HepG2 (cell line): ENCODE measurements around the gene TXNRD2. TPM values are rescaled to one million over a fixed set of nuclear protein-coding genes. Genes with fewer than 3 reads are reported as not detected.

Source experiments
- ATAC-seq: fragments of 200-7000 bp; cut with Tn5 transposase; 3 replicates; pipeline ENCODE4 v1.9.1; 2020; ENCODE audit warnings: mild to moderate bottlenecking, moderate library complexity
- BruUV-seq: library from RNA; stranded (reverse); fragments of 400-500 nt; replicated peaks from 2 replicates; lab custom pipeline; 2021; lab: Mats Ljungman, UMichigan
- CTCF ChIA-PET: fragments of 300-600 bp; formaldehyde crosslinking; extraction: SDS; loops from one replicate; lab custom pipeline; 2021; ENCODE audit warnings: low total read pairs, inconsistent platforms, low intra/inter-chr PET ratio; lab: Yijun Ruan, JAX
- POLR2A ChIA-PET: fragments of 350-600 bp; sonication (Branson Sonifier 250); formaldehyde crosslinking; loops from one replicate; lab custom pipeline; 2020; ENCODE audit warnings: antibody characterized with exemption, inconsistent platforms; lab: Yijun Ruan, JAX
- DNase-seq: peaks from one replicate; pipeline ENCODE4 v3.0.0-alpha.2; 2015; ENCODE audit warnings: low spot score
- FAIRE-seq: peaks from 3 replicates; lab custom pipeline; 2011; peaks lifted over from hg19 to GRCh38; lab: Jason Lieb, UNC
- H2AFZ ChIP-seq: one replicate; pipeline ENCODE4 v1.6.1; 2011; ENCODE audit warnings: low read length, inconsistent platforms
- H3K27ac ChIP-seq: fragments of 300-600 bp; 3 replicates; pipeline ENCODE4 v1.8.0; 2011; ENCODE audit warnings: mixed run types, mild to moderate bottlenecking, mixed read lengths, low read length, inconsistent platforms; ENCODE audit not compliant: insufficient read depth; ENCODE audit errors: extremely low read length
- H3K27me3 ChIP-seq, 2 experiments: fragments of 200-600 bp in 1 of 2; 2 replicates in 1 of 2; 3 replicates in 1 of 2; pipeline versions ENCODE4 v1.6.0 to v1.8.0; 2011; ENCODE audit warnings: low read length in 2 of 2, mild to moderate bottlenecking in 2 of 2, moderate library complexity in 2 of 2, inconsistent platforms in 1 of 2; ENCODE audit not compliant: insufficient read depth in 2 of 2, control insufficient read depth in 1 of 2
- H3K36me3 ChIP-seq, 2 experiments: fragments of 200-600 bp in 1 of 2; replicated peaks in 1 of 2; 2 replicates in 1 of 2; 3 replicates in 1 of 2; pipeline versions ENCODE4 v1.5.1 to v1.8.0; 2011; ENCODE audit warnings: low read length in 2 of 2, inconsistent platforms in 1 of 2; ENCODE audit not compliant: insufficient read depth in 2 of 2, control insufficient read depth in 1 of 2
- H3K4me1 ChIP-seq: 2 replicates; pipeline ENCODE4 v1.5.1; 2012; ENCODE audit warnings: low read length, inconsistent platforms; ENCODE audit not compliant: insufficient read depth
- H3K4me2 ChIP-seq: 2 replicates; pipeline ENCODE4 v1.6.0; 2011; ENCODE audit warnings: low read depth, low read length, inconsistent platforms
- H3K4me3 ChIP-seq, 3 experiments: fragments of 200-600 bp in 1 of 3; sonication (generic), shearing (Covaris generic) in 1 of 3; replicated peaks in 1 of 3; 2 replicates each; pipeline ENCODE4 v1.5.1; 2011 to 2016; ENCODE audit warnings: low read length in 3 of 3, inconsistent platforms in 2 of 3, low read depth in 2 of 3, mild to moderate bottlenecking in 2 of 3, control low read depth in 1 of 3, mixed read lengths in 1 of 3; ENCODE audit not compliant: insufficient read depth in 1 of 3
- H3K79me2 ChIP-seq: one replicate; pipeline ENCODE4 v1.6.1; 2011; ENCODE audit warnings: low read length, inconsistent platforms; ENCODE audit not compliant: insufficient read depth
- H3K9ac ChIP-seq: 2 replicates; pipeline ENCODE4 v1.6.0; 2011; ENCODE audit warnings: mild to moderate bottlenecking, low read depth, low read length, inconsistent platforms; ENCODE audit not compliant: insufficient read depth
- H3K9me3 ChIP-seq: 2 replicates; pipeline ENCODE4 v1.5.1; 2012; ENCODE audit warnings: mild to moderate bottlenecking, low read length
- H4K20me1 ChIP-seq: 2 replicates; pipeline ENCODE4 v1.6.0; 2011; ENCODE audit warnings: inconsistent platforms, mild to moderate bottlenecking, low read length, moderate library complexity; ENCODE audit not compliant: insufficient read depth
- ATF7-NPFF ChIP-seq: sonication (generic); formaldehyde crosslinking; IDR thresholded peaks from 2 replicates; pipeline ENCODE4 v1.8.1; 2023; ENCODE audit warnings: mild to moderate bottlenecking, low read depth, missing genetic modification reagents, moderate library complexity
- NFYC ChIP-seq: IDR thresholded peaks from 2 replicates; pipeline ENCODE4 v1.6.1; 2016; ENCODE audit warnings: missing genetic modification reagents, missing compliant biosample characterization
- POLR2A ChIP-seq, 2 experiments: IDR thresholded peaks; 2 replicates each; pipeline ENCODE4 v1.6.1; 2011; ENCODE audit warnings: low read depth in 2 of 2, low read length in 2 of 2, mild to moderate bottlenecking in 1 of 2, moderate library complexity in 1 of 2; ENCODE audit not compliant: insufficient read depth in 1 of 2
- POLR2G ChIP-seq: fragments of 200-400 bp; formaldehyde crosslinking; IDR thresholded peaks from 2 replicates; pipeline ENCODE4 v1.6.1; 2018; ENCODE audit warnings: mild to moderate bottlenecking, low read depth, low read length, moderate library complexity
- SP5 ChIP-seq: IDR thresholded peaks from 2 replicates; pipeline ENCODE4 v1.6.1; 2016; ENCODE audit warnings: low read depth, borderline replicate concordance
- SPEN ChIP-seq: sonication (generic); formaldehyde crosslinking; IDR thresholded peaks from 2 replicates; pipeline ENCODE4 v1.5.1; 2020; ENCODE audit warnings: low read depth, mild to moderate bottlenecking, missing genetic modification reagents
- ZNF883 ChIP-seq: sonication (generic); formaldehyde crosslinking; IDR thresholded peaks from 2 replicates; pipeline ENCODE4 v1.5.1; 2020; ENCODE audit warnings: mild to moderate bottlenecking, missing genetic modification reagents; ENCODE audit errors: not compliant biosample characterization
- WGBS: methylation state at CpG from one replicate; pipeline ENCODE4 v1.1.6; 2017; ENCODE audit warnings: low lambda C conversion rate; 5-methylcytosine and 5-hydroxymethylcytosine counted together
- in situ Hi-C: cut with HindIII; loops from 2 replicates; pipeline ENCODE4 v1.10.0; 2017; ENCODE audit warnings: low pct_unique_long_range_greater_than_20kb; ENCODE audit not compliant: extremely low pct_ligation_motif_present
- intact Hi-C: fragments of 100-400 bp; cut with micrococcal nuclease; formaldehyde crosslinking; loops from one replicate; pipeline ENCODE4 v1.10.0; 2022; ENCODE audit not compliant: unreplicated experiment
- polyA plus RNA-seq, 8 experiments: library from polyadenylated mRNA; depleted of rRNA in 3 of 8; stranded (reverse) in 7 of 8; unstranded in 1 of 8; fragments of >200 nt; fragmentation: Illumina TruSeq in 4 of 8; extraction: Trizol in 4 of 8; gene quantifications; 2 replicates each; pipeline versions ENCODE4 v1.2.1 to v1.2.3, GENCODE V29; 2011 to 2016; ENCODE audit warnings: low read depth in 4 of 8, missing spikeins in 1 of 8, mixed read lengths in 1 of 8; ENCODE audit not compliant: insufficient read depth in 1 of 8
- total RNA-seq, 5 experiments: library from RNA; depleted of rRNA; stranded (reverse); fragments of >200 nt; fragmentation: Illumina TruSeq; extraction: Trizol; gene quantifications; 2 replicates each; pipeline ENCODE4 v1.2.3, GENCODE V29; 2016; ENCODE audit warnings: low read depth in 1 of 5
- TF ChIP-seq, protein P1 (sequence below): sonication (generic); formaldehyde crosslinking; IDR thresholded peaks from 2 replicates; pipeline ENCODE4; 2020; ENCODE audit warnings: missing genetic modification reagents, mild to moderate bottlenecking, borderline replicate concordance
- TF ChIP-seq, protein P2 (sequence below): sonication (generic); formaldehyde crosslinking; IDR thresholded peaks from 2 replicates; pipeline ENCODE4 v1.4.0; 2020; ENCODE audit warnings: missing genetic modification reagents, mild to moderate bottlenecking, borderline replicate concordance

TXNRD2 gene
- total and polyA plus RNA-seq, 2 of the 13 experiments (the other 11 are each of a cell fraction or from before 2014, with no cell fraction given): 17.5 to 18.6 TPM

DNA sequence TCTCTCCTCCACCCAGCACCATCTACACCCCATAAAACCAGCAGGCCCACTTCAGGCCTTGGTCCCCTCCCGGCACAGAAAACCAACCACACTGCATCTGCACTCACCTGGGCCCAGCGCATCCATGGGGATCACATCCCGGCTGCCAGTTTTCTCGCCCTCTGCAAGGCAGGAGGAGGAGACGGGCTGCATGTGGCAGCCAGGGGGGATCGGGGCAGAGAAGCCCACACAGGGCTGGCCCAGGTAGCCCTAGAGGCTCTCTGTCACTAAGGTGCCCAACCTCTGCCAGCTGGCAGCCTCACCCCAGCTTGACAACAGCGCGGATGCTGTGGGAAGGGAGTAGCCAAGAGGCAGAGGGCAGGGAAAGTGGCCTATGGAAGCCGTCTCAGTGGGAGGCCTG, 30.6 kb upstream of the TXNRD2 start:
- no peaks in the 10 kb centered on the region for H4K20me1 ChIP-seq
- FAIRE-seq (no peak), DNase-seq (no peak), ATAC-seq (no peak)
- H3K4me3 ChIP-seq: no peak overlapping the region
- BruUV-seq: no TSS peak
- H2AFZ ChIP-seq: no peak overlapping the region
- in situ Hi-C loops (loop anchor here (5.0 kb wide), 1 partner anchor 40 kb away; no protein-coding TSS in a partner anchor), intact Hi-C loops (no loop called here)
- CTCF ChIA-PET: no interaction called here
- no peaks in the 10 kb centered on the region for H3K27me3 ChIP-seq
- H3K36me3 ChIP-seq: peaks cover 7 to 16% of the 10 kb centered on the region in 2 experiments; a peak in 4 of 5 replicates
- POLR2A ChIA-PET: interaction anchor here (0.9 to 3.2 kb wide), 3 partner anchors 10 to 41 kb away, joined by 3 to 12 read pairs (median 11); no protein-coding TSS in a partner anchor
- no peak overlapping the region for H3K4me2 ChIP-seq
- TF ChIP-seq ZNF883 (no peak), POLR2A (IDR thresholded peaks at IDR 0.05; ENCODE audit: insufficient read depth in 1 of 2, low read depth in 2 of 2, low read length in 2 of 2) (peak in 1 of 2 experiments; percentile 36; a peak in 1 of 4 replicates)
- TF ChIP-seq, all 625 proteins: peak for 1
- Histone ChIP-seq H3K4me1 (peaks cover 44% of the 10 kb centered on the region), H3K27ac (peak overlapping the region; percentile 79), H3K9me3 (no peaks in the 10 kb centered on the region), H3K9ac (no peak overlapping the region), H3K79me2 (no peaks in the 10 kb centered on the region)
- WGBS: 97% methylated on average over 7 of the region's 9 CpGs

DNA sequence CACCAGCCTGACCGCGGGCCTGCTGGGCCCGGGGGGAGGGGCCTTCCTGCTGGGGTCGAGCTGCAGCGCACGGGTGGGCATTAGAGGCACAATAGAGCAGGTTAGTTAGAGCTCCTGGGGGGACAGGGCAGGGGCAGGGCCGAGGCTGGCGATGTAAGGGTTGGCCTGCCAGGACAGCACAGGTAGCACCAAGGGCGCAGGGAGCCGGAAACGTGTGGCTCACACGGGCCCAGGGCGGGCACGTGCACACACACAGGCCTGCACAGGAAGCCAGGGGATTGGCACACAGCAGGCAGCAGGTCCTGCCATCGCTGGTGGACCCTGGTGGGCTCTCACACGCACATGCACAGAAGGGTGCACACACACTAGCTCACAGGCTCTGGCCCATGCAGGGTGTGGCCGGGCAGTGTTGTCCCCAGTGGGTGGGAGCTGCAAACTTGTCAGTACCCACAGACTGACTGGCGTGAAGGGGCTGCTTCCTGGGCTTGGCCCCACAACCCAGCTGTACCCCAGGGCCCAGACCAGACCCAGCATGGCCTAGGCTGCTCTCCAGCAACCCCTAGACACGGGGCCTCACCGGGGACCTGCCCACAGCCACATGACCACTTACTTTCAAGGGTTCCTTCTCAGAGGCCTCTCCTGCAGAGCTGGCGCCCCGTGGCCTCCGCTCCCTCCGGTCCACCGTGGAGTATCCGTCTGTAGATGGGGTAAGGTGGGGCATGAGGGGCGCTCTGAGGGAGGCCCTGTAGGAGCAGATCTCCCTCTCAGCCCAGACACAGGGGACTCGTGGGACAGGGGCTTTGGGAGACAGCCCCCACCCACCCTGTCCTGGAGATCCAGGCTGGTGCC, 29.9 kb upstream of the TXNRD2 start:
- H3K9ac ChIP-seq: peak overlapping the region; percentile 54
- BruUV-seq: no TSS peak
- no peaks in the 10 kb centered on the region for H3K9me3 ChIP-seq
- intact Hi-C loops (no loop called here), in situ Hi-C loops (loop anchor here (5.0 kb wide), 1 partner anchor 41 kb away; no protein-coding TSS in a partner anchor)
- H4K20me1 ChIP-seq: no peaks in the 10 kb centered on the region
- peaks cover 10 to 23% of the 10 kb centered on the region in 2 experiments; a peak in 4 of 5 replicates for H3K36me3 ChIP-seq
- peak overlapping the region; percentile 79 for H3K27ac ChIP-seq
- H3K4me3 ChIP-seq: peak overlapping the region in 1 of 3 experiments; percentile 22; a peak in 1 of 6 replicates
- DNase-seq (no peak), ATAC-seq (peak; percentile 17), FAIRE-seq (no peak)
- H3K79me2 ChIP-seq: no peaks in the 10 kb centered on the region
- WGBS: 54% methylated on average over 9 of the region's 28 CpGs
- POLR2A ChIA-PET: interaction anchor here (0.9 to 3.2 kb wide), 7 partner anchors 9 to 44 kb away, joined by 3 to 13 read pairs (median 7); no protein-coding TSS in a partner anchor
- H2AFZ ChIP-seq: no peak overlapping the region
- CTCF ChIA-PET: interaction anchor here (1.2 to 2.3 kb wide), 3 partner anchors 42 to 158 kb away, joined by 4 to 35 read pairs (median 12); no protein-coding TSS in a partner anchor
- H3K4me2 ChIP-seq: peak overlapping the region; percentile 51
- H3K4me1 ChIP-seq: peaks cover 51% of the 10 kb centered on the region
- H3K27me3 ChIP-seq: no peaks in the 10 kb centered on the region
- 0 out of 2 replicates have a peak, but pooled peaks have one; percentile 27 for TF ChIP-seq POLR2G
- TF ChIP-seq SP5 (CRISPR knock-in tag): no peak
- TF ChIP-seq NFYC: no peak
- TF ChIP-seq, protein P1, sequence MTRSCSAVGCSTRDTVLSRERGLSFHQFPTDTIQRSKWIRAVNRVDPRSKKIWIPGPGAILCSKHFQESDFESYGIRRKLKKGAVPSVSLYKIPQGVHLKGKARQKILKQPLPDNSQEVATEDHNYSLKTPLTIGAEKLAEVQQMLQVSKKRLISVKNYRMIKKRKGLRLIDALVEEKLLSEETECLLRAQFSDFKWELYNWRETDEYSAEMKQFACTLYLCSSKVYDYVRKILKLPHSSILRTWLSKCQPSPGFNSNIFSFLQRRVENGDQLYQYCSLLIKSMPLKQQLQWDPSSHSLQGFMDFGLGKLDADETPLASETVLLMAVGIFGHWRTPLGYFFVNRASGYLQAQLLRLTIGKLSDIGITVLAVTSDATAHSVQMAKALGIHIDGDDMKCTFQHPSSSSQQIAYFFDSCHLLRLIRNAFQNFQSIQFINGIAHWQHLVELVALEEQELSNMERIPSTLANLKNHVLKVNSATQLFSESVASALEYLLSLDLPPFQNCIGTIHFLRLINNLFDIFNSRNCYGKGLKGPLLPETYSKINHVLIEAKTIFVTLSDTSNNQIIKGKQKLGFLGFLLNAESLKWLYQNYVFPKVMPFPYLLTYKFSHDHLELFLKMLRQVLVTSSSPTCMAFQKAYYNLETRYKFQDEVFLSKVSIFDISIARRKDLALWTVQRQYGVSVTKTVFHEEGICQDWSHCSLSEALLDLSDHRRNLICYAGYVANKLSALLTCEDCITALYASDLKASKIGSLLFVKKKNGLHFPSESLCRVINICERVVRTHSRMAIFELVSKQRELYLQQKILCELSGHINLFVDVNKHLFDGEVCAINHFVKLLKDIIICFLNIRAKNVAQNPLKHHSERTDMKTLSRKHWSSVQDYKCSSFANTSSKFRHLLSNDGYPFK: peak; percentile 42
- TF ChIP-seq SPEN (CRISPR knock-in tag): peak; percentile 13; the same call in 1 of the 2 replicates
- TF ChIP-seq, protein P2, sequence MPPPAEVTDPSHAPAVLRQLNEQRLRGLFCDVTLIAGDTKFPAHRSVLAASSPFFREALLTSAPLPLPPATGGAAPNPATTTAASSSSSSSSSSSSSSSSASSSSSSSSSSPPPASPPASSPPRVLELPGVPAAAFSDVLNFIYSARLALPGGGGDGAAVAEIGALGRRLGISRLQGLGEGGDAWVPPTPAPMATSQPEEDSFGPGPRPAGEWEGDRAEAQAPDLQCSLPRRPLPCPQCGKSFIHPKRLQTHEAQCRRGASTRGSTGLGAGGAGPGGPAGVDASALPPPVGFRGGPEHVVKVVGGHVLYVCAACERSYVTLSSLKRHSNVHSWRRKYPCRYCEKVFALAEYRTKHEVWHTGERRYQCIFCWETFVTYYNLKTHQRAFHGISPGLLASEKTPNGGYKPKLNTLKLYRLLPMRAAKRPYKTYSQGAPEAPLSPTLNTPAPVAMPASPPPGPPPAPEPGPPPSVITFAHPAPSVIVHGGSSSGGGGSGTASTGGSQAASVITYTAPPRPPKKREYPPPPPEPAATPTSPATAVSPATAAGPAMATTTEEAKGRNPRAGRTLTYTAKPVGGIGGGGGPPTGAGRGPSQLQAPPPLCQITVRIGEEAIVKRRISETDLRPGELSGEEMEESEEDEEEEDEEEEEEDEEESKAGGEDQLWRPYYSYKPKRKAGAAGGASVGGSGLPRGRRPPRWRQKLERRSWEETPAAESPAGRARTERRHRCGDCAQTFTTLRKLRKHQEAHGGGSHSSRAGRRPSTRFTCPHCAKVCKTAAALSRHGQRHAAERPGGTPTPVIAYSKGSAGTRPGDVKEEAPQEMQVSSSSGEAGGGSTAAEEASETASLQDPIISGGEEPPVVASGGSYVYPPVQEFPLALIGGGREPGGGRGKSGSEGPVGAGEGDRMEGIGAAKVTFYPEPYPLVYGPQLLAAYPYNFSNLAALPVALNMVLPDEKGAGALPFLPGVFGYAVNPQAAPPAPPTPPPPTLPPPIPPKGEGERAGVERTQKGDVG (CRISPR knock-in tag): 0 out of 2 replicates have a peak, but pooled peaks have one; percentile 15
- peak; percentile 71; the same call in 1 of the 2 replicates for TF ChIP-seq ATF7-NPFF (CRISPR knock-in tag)
